DMS153 (cell line): Measurements from ENCODE around the gene PRMT7.

Experiments
- DNase-seq: peaks from one replicate; lab custom pipeline; 2025; lab: John Stamatoyannopoulos, UW

Gene PRMT7

DNA sequence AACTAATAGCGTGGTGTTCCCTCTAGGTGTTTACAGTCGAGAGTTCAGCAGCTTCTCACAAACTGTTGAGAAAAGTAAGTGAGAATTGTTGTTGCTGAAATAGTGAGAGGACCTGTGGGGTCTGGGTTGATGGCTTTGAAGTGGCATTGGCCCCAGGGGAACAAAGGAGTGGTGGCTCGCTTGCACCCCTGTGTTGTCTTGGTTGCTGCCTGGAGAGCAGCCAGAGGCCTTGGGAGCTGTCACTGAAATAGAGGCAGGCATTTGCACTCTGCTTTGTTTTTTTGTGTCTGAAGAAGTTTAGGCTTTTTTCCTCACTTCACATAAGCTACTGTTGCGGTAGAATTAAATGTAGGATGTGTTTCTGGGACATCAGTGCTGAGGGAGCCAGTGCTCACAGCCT lies 36.8 kb downstream of the PRMT7 start:
- no peak for DNase-seq

DNA sequence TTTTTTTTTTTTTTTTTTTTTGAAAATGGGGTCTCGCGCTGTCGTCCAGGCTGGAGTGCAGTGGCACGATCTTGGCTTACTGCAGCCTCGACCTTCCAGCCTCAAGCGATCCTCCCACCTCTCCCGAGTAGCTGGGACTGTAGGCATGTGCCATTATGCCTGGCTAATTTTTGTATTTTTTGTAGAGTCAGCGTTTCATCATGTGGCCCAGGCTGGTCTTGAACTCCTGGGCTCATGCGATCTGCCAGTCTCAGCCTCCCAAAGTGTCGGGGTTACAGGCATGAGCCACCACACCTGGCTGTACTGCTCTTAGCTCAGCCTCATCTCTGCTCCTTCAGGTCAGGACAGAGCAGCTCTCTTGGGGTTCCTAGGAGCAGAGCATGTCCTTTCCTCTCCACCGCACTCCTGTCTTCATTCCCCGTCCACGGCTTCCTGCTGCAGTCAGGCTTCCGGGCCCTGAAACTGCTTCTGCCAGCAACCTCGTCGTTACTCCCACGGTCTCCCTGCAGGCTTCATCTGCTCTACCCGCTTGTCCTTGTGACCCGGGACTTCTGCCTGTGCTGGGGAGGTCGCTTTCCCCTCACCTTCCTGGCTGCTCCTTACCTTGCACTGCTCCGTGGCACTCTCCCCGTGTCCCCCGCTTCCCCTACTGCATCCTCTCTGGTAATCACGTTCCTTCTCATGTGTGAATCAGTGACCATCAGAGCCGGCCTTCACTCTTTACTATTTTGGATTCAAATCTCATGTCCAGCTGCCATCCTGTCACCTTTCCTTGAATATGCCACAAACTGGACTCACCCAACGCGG lies 38.0 kb downstream of the PRMT7 start:
- no peak for DNase-seq

DNA sequence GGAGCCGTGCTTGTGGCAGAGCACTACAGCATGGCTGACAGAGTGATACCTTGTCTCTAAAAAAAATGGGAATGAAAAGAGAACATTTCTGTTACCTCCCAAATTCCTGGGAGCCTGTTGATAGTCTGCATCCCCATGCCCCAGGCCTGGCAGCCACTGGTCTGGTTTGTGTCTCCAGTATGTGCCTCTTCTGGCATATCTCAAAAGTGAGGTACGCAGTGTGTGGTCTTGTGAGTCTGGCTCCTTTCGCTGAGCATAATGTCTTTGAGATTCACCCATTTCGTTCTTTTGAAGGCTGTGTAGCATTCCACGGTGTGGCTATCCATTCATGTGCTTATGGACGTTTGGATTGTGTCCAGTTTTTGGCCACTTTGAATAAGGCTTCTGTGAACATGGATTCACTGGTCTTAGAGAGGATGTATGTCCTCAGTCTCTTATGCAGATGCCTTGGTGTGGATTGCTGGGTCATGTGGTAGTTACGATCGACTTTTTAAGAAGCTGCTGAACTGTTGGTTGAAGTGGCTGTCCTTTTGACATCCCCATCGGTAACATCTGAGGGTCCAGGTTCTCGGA lies 39.1 kb downstream of the PRMT7 start:
- no peak for DNase-seq

DNA sequence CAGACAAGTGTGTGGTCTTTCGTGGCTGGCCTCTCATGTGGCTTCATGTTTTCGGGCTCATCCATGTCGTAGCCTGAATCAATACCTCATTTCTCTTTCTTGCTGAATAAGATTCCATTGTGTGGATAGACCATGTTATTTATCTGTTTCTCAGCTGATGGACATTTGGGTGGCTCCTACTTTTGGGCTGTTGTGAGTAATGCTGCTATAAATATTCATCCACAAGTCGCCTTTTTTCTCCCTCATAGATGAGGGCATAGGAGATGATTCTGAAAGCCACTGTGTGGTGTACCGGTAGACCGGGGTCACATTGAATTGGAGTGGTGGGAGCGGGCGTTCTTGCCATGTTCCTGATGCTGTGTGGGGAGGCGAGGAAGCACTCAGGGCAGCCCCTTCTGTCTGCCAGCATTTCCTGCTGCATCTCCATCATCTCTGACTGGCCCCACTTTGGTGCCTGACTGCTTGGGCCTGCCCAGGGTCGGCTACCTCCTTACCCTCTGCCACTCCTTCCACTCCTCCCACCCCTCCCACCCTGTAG lies 40.1 kb downstream of the PRMT7 start:
- DNase-seq = no peak

DNA sequence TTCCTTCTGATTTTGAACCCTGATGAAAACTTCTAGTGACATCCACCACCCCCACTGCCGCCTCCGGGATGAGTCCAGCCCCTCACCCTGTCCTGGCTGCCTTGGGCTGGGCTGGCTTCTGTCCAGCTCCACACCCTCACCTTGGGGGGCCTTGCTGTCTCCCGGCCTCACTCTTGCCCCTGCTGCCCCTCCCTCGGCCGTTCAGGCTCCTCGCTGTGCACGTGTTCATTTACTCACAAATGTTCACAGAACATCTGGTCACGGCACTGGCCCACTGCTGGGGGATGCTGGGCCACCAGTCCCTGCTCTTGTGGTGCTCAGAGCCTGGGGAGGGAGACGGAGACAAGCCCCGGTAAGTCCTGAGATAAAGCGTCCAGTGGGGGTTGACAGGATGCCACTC lies 40.6 kb downstream of the PRMT7 start:
- no peak for DNase-seq

DNA sequence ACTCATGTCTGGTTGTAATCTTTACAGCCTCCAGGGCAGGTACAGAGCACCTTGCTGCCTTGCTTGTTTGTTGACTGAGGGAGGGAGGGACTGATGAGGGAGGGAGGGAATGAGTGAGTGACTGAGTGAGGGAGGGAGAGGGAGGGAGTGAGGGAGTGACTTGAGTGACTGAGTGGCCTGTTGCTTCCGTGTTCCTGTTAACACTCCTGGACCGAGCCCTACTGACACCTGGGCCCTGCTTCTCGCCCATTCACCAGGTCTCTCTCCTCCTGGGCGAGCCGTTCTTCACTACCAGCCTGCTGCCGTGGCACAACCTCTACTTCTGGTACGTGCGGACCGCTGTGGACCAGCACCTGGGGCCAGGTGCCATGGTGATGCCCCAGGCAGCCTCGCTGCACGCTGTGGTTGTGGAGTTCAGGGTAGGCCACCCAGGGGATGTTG lies 41.2 kb downstream of the PRMT7 start:
- peak; percentile 88 for DNase-seq

DNA sequence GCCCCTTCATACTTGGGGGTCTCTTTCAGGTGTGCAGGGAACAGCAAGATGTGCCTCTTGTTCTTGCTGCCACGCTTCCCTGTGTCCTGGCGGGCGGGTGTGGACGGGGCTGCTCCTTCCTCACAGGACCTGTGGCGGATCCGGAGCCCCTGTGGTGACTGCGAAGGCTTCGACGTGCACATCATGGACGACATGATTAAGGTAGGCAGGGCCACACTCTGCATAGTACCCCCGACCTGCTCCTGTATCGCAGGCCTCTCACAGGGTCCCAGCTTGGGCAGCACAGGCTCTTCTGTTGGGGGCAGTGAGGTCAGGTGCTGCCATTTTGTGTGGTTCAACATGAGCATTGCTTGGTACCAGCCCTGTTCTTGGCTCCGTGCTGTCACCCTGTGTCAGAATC lies 42.5 kb downstream of the PRMT7 start:
- DNase-seq = no peak

DNA sequence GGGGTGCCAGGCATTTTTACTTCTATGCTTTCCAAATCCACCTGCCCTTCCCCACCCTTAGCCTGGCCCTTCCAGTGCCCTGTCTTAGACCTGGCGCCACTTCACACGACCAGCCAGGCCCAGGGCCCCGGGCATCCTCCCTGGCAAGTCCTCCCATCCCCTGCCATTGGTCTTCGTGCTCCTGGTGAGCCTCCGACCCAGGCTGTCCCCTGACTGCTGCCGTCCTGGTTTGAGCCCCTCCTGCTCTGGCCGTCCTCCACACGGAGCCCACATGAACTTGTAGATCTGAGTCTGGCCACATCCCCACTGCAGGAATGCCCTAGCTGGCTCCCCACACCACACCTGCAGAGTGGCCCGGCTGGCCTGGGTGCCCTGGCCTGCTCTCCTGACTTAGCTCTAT lies 44.0 kb downstream of the PRMT7 start:
- DNase-seq = no peak

DNA sequence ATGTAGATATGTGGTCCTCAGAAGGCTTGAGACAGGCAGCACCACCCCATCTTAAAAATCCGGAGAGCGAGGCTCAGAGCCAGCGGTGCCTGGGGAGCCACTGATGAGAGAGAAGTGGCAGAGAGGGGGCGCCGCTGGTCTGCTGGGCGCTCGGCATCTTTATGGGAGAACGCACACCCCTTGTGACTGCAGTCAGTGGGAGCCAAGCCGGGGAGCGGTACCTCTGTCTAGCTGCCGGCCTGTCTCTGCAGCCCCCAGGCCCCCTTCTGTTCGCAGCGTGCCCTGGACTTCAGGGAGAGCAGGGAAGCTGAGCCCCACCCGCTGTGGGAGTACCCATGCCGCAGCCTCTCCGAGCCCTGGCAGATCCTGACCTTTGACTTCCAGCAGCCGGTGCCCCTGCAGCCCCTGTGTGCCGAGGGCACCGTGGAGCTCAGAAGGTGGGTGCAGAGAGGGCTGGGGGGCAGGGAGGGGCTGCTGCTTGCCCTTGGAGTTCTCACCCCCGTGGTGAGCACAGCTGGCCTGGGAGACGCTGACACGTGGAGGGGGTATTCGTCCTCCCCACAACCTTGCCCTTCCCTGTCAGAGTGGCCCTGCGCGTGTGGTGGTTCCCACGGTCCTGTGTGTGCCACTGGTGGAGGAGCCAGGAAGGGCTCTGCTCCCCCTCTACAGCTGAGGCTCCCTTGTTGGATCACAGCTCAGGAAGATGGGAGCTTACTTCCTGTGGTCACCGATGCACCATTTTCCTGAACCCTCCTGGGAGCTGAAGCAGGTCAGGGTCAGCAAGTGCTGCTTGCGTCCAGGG lies 44.8 kb downstream of the PRMT7 start:
- no peak for DNase-seq

DNA sequence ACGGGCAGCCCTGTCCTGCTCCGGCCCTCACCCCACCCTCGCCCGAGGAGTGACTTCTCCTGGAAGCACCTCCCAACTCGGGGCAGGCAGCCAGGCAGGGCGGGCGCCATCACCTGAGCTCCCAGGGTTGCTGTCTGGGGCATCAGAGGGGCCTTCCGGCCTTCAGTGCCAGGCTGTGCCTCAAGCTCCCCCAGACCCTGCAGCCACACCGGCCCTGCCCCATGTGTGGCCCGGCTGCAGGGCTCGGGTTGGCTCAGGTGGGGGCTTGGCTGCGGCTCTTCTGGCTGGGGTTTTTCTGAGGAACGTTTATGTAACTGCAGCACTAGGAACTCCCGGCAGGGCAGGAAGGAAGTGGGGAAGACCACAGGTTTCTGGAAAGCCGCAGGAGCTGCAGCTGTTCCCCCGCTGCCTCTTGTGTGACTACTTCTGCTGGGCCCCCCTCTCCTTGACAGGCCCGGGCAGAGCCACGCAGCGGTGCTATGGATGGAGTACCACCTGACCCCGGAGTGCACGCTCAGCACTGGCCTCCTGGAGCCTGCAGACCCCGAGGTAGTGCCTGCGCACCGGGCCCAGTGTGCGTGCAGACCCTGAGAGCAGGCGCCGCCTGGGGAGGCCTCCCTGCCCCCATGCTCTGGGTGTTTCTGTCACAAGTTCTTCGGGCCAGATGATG lies 45.6 kb downstream of the PRMT7 start:
- DNase-seq = no peak

DNA sequence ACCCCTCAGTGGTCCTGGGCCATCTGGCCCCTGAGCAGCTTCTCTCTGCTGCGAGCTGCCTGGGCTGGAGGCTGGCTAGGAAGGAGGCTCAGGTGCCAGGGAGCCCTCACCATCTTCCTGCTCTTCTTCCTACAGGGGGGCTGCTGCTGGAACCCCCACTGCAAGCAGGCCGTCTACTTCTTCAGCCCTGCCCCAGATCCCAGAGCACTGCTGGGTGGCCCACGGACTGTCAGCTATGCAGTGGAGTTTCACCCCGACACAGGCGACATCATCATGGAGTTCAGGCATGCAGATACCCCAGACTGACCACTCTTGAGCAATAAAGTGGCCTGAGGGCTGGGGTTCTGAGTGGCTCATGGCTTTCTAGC lies 46.1 kb downstream of the PRMT7 start:
- DNase-seq = no peak

DNA sequence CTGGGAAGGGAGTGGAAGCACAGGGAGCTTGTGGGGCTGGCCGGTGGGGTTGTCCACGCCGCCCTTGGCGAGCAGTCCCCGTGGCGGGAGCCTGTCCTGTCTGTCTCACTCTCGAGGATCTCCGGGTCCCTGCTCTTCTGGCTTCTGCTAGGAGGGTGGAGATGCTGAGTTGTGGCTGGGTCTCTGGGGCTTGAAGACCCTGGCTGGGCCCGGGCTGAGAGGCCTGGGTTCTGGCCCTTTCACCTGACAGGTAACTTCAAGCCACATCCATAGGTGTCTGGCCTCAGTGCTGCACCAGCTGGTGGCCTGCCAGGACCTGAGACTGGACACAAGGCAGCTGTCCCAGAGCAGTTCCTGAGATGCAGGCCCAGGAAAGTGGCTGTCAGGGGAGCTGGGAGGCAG lies 46.7 kb downstream of the PRMT7 start:
- DNase-seq = no peak

DNA sequence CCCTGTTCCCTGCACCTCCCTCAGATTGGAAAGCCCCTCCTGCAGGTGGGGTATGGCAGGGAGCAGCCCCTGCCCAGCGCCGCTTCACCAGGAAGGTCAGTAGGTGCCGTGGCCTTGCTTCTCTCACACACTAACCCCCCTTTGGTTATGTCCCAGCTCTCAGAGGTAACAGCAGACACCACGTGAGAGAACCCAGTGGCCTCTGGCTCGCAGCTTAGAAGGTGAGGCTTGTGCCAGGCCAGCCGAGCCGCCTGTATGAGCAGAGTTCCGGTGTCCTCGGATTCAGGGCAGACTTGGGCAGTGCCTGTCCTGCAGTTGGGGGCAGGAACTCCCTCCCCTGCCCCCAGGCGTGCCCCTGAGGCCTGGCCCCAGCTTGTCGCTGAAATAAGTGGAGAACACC lies 47.1 kb downstream of the PRMT7 start:
- DNase-seq = no peak

DNA sequence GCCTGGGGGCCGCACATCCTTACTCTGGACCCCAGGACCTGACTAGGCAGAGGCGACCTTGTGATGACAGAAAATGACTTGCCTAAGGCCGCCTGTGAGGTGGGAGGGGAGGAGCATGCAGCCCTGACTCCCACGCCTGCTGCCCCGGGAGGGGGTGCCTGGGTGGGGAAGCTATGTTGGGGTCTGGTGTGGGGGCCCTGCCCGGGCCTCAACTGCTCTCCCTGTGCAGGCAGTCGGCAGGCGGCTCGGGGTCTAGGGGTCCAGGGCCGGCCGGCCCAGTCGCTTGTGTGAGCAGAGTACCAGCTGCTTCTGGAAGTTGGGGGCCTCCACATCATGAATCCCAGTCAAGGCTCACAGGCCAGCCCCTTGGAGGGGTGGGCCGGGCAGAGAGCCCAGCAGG lies 48.1 kb downstream of the PRMT7 start:
- DNase-seq = no peak

DNA sequence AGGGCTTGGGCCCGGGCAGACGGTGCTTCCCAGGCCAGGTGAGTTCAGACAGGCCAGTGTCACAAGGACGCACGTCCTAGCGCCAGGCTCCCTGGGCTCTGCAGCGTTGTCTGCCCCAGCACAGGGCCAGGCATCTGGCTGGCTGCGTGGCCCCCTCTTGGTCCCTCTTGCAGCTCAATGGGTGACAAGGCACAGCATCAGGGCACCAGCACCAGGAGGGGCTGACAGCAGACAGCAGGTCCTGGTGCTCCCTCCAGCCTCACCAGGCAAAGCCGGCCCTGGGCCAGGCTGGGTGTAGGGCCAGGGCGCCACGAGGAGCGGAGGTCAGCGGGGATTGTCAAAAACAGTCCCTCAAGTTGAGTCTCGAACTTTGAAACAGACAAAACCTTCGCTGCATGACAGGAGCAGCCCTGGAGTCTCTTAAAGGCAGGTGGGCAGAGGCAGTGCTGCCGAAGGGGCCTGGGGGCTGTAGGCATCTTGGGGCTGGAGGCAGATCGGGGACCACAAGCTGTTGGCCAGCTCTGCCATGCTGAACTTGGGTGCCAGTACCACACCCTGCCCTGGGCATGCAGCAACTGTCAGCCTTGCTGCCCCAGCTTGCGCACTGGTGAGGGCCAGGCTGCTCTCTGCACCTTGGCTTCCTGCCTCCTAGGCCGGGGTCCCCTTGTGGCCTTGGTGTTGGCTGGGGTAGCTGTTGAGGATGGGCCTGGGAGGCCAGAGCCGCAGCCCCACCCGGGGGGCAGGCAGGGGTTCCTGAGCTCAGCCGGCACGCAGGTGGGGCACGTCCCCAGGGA lies 48.8 kb downstream of the PRMT7 start:
- DNase-seq = no peak

DNA sequence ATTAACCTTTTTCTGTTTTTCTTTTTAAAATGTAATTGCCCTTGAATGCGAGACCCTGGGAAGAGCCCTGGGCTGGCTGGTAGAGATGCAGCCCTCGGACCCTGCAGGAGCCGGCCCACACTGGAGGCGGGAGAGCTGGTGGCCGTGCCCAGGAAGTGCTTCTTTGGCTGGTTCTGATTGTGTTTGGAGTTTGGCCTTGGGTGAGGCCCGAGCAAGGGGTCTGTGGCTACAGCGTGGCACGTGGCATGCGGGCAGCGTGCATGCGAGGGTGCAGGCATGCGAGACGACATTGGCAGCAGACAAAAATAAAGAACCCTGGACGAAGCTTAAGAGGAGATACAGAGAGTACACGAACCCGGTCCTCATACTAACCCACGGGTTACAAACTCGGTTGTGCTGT lies 49.7 kb downstream of the PRMT7 start:
- no peak for DNase-seq

DNA sequence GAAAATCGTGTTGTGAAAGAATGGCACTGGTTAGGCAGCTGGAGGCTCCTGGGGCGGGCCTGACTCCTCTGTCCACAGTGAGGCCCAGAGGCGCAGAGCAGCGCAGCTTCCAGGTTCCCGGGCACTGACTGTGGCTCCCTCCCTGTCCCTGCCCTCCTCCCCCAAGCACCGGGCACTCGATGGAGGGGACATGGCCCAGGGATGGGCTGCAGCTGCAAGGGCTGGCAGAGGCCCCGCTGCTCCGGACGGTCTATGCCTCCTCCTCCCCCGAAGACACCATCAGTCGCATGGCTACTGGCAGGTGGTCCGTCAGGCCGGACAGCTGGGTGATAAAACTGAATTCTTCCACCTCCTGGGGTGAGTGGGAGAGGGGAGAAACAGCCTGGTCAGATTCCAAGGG lies 50.1 kb downstream of the PRMT7 start:
- no peak for DNase-seq

DNA sequence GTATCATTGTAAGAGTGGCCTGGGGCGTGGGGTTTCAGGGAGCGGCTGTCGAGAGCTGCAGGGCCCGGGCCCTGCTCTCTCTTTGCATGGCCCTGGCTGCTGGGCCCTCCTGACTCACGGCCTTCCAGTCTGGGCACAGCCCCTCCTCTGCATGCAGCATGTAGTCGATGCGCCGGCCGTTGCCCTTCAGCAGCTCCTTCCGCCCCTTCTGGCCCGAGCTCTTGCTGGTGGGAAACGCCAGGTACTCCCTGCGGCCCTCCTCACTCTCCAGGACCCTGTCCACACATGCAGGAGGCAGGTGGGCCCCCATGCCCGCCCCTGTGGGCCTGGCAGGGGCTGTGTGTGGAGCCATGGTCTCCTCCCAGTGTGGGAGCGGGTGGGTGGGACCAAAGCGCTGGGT lies 50.7 kb downstream of the PRMT7 start:
- no peak for DNase-seq

DNA sequence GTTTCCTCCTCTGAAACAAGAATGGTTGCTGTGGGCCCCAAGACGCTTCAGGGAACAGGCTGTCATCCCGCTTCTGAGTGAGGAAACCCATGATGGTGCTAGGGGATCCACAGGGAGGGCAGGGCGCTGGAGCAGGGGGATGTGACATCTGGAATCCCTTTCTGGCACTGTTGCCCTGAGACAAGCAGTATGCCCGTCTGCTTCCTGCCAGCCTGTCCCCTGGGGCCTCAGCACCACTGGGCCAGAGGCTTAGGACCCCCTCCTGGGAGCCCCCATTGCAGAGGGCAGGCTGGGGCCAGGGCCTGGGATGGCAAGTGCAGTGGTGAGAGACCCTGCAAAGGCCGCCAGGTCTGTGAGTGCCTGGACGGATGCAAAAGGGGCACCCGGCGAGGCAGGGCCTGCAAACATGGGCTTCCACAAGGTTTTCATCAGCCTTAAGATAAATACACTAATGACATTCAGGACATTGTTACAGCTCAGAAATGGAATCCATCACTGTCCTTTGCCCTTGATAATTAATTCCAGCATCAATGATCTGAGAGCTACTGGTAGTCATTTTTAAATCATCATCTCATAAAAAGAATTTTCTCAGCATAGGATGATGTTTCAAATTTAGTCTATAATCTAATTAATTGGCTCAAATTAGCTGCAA lies 51.6 kb downstream of the PRMT7 start:
- no peak for DNase-seq

DNA sequence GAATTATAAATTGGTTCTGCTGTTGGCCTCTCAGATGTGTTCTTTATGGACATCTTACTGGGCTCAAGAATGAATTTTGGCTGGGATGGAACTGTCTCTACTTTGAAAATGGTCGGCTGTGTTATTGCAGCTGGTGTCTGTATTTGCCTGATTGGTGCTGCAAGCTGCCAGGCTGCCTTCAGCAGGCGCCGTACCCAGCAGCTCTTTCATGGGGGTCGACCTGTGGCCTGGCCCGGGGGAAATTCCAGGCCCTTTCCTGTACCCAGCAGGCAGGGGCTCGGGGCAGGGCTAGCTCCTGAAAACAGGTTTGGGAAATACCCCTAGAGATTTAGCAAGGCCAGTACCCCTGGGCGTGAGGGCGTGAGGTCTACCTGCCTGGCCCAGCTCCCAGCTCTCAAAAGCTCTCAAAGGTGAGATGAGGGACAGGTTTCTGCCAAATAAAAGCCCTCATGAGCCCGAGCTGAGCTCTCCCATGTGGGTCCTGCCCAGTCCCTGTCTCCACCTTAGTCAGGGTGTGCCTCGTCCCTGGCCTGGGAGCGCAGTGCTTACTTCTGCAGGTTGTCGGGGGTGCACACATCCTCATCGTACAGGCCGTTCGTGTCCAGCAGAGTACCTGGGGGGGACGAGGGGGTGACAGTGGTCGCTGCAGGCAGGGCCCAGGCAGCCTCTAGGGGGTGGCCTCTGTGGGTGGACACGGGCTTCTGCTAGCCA lies 52.3 kb downstream of the PRMT7 start:
- no peak for DNase-seq
